HepG2 (cell line): Measurements from ENCODE around the gene AIMP2.
"Not testable (repeated sequence)": the region's sequence is repeated elsewhere in the genome, so short reads cannot be mapped to it uniquely, and the experiment has no call there.

Experiments
- ZHX2 ChIP-seq, 2 experiments: sonication (generic) in 1 of 2; formaldehyde crosslinking in 1 of 2; IDR thresholded peaks; 2 replicates each; pipeline versions ENCODE4 v1.6.1 to v1.9.0; 2014 to 2022; ENCODE audit warnings: antibody characterized with exemption in 1 of 2, borderline replicate concordance in 1 of 2, inconsistent platforms in 1 of 2, low read depth in 1 of 2, missing genetic modification reagents in 1 of 2
- TF ChIP-seq, protein P1 (sequence below): sonication (generic); formaldehyde crosslinking; IDR thresholded peaks from 2 replicates; pipeline ENCODE4 v1.4.0; 2020; ENCODE audit warnings: missing genetic modification reagents

DNA sequence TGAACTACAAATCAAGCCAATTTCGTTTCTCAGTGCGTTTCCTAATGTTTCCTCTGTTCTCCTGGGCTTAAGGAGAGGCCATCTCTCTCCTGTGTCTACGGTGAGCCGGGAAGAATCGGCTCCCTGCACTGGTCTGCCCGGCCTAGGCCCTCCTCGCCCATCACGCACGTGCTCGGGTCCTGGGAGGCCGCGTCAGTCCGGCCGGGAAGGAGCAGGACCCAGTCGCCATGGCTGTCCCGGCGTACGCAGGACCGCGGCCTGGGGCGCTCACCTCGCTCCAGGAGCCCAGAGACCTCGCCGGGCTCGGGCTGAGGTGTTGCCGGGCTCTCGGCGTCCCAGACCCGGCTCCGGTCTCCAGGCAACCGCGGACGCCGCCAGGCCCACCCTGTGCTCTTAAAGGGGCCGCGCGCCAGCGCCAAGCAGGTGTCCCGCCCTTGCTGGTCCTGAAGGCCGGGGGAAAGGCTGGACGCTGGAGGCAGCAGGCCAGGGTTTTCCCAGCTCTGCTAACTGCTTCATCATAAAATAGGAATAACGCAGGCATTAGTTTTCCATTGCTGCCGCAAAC, 38.6 kb upstream of the AIMP2 start, which contains the start of gene RSPH10B:
- TF ChIP-seq ZHX2 (IDR thresholded peaks at IDR 0.05; ENCODE audit: low read depth); ZHX2 (CRISPR knock-in tag; IDR thresholded peaks at IDR 0.05; ENCODE audit: borderline replicate concordance): not testable (repeated sequence)
- TF ChIP-seq, protein P1, sequence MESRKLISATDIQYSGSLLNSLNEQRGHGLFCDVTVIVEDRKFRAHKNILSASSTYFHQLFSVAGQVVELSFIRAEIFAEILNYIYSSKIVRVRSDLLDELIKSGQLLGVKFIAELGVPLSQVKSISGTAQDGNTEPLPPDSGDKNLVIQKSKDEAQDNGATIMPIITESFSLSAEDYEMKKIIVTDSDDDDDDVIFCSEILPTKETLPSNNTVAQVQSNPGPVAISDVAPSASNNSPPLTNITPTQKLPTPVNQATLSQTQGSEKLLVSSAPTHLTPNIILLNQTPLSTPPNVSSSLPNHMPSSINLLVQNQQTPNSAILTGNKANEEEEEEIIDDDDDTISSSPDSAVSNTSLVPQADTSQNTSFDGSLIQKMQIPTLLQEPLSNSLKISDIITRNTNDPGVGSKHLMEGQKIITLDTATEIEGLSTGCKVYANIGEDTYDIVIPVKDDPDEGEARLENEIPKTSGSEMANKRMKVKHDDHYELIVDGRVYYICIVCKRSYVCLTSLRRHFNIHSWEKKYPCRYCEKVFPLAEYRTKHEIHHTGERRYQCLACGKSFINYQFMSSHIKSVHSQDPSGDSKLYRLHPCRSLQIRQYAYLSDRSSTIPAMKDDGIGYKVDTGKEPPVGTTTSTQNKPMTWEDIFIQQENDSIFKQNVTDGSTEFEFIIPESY (CRISPR knock-in tag), result not testable (repeated sequence)
